Esophagus muscularis mucosa (tissue), 4 donors: Measurements from ENCODE around the gene TEX12. TPM values are rescaled to one million over a fixed set of nuclear protein-coding genes. Genes with fewer than 3 reads are reported as not detected.
"Not testable (repeated sequence)": the region's sequence is repeated elsewhere in the genome, so short reads cannot be mapped to it uniquely, and the experiment has no call there.

Experiments
- DNase-seq: peaks from one replicate; pipeline ENCODE4 v3.0.0-alpha.2; 2017; ENCODE audit errors: extremely low spot score
- H3K27ac ChIP-seq, 4 donors: fragments of 200-600 bp; sonication (generic); replicated peaks in 1 of 4; 1 replicate in 3 of 4; 2 replicates in 1 of 4; pipeline ENCODE4 v1.5.1; 2016 to 2019; ENCODE audit warnings: mild to moderate bottlenecking in 1 of 4
- H3K27me3 ChIP-seq, 4 donors: fragments of 200-600 bp; sonication (generic); one replicate each; pipeline versions ENCODE4 v1.5.1 to v1.6.0; 2016 to 2019
- H3K36me3 ChIP-seq, 4 donors: fragments of 200-600 bp; sonication (generic); one replicate each; pipeline ENCODE4 v1.5.1; 2016 to 2019
- H3K4me1 ChIP-seq, 4 donors: fragments of 200-600 bp; sonication (generic); one replicate each; pipeline ENCODE4 v1.5.1; 2016 to 2019
- H3K4me3 ChIP-seq, 4 donors: fragments of 200-600 bp; sonication (generic); 1 replicate in 2 of 4; 2 replicates in 2 of 4; pipeline ENCODE4 v1.5.1; 2016 to 2019; ENCODE audit warnings: mild to moderate bottlenecking in 4 of 4, moderate library complexity in 1 of 4
- H3K9me3 ChIP-seq, 4 donors: fragments of 200-600 bp; sonication (generic); 1 replicate in 3 of 4; 2 replicates in 1 of 4; pipeline ENCODE4 v1.5.1; 2016 to 2019
- EP300 ChIP-seq: sonication (generic); formaldehyde crosslinking; IDR thresholded peaks from one replicate; pipeline ENCODE4 v1.6.1; 2017; ENCODE audit warnings: antibody characterized with exemption
- POLR2A ChIP-seq: fragments of 450-650 bp; IDR thresholded peaks from one replicate; pipeline ENCODE4 v1.6.1; 2017; ENCODE audit warnings: antibody characterized with exemption, moderate library complexity, mild to moderate bottlenecking, low read depth
- POLR2AphosphoS5 ChIP-seq, 2 donors: sonication (generic); formaldehyde crosslinking; IDR thresholded peaks; one replicate each; pipeline ENCODE4 v1.6.1; 2017; ENCODE audit warnings: antibody characterized with exemption in 2 of 2
- WGBS: methylation state at CpG from one replicate; pipeline ENCODE4 v1.1.5; 2018; 5-methylcytosine and 5-hydroxymethylcytosine counted together
- intact Hi-C: fragments of 100-400 bp; cut with DNase I; formaldehyde crosslinking; loops from one replicate; pipeline ENCODE4 v1.15.1; 2023
- total RNA-seq, 4 donors: library from RNA; depleted of rRNA; stranded (reverse); fragments of >200 nt; gene quantifications; one replicate each; pipeline versions ENCODE4 v1.1.0 to v1.2.1, GENCODE V29; 2016
- TF ChIP-seq, protein P1 (sequence below), 3 experiments: fragments of 200-600 bp in 2 of 3; fragments of 450-650 bp in 1 of 3; sonication (generic) in 2 of 3; IDR thresholded peaks; one replicate each; pipeline ENCODE4 v1.5.1; 2017 to 2019; ENCODE audit warnings: antibody characterized with exemption in 3 of 3, mild to moderate bottlenecking in 2 of 3, moderate library complexity in 1 of 3

The TEX12 gene
- total RNA-seq, 4 donors from 2014 or later: 0.40 to 4.2 TPM; not detected in 2

DNA sequence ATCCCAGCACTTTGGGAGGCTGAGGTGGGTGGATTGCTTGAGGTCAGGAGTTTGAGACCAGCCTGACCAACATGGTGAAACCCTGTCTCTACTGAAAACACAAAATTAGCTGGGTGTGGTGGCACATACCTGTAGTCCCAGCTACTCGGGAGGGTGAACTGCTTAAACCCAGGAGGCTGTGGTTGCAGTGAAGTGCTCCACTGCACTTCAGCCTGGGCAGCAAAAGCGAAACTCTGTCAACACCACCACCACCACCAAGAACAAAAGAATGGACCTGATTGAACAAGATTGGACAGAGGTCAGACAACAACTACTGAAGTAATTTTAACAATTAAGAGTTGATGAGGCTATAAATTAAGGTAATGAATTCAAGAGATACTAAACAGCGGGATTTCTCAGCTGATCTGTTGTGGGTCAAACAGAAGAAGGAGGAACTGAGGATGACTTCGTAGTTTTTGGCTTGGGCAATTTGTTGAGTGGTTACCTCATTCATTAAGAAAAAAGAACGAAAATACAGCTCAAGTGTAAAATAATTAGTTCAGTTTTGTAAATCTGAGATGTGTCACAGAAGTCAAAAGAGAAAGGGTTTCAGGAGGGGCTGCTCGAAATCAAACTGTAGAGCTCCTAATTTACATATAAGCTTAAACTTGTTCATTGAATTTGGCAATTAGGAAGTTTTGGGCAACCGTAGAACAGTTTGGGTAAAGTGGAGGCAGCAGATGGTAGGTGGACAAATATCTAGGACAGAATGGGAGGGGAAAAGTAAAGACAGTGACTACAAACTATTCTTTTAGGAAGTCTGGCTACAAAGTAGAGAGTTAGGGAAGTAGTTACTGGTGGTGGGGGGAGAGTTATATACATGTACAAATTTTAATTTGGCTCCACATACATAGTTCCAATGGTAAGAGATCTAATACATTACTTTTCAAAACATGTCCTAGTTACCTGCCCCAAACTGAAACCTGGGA lies 7.8 kb upstream of the TEX12 start:
- Histone ChIP-seq H3K27me3 (no peaks in the 10 kb centered on the region), H3K9me3 (no peaks in the 10 kb centered on the region), H3K4me1 (peaks cover 0 to 9% (median 5%) of the 10 kb centered on the region in 4 donors), H3K4me3 (no peak overlapping the region), H3K36me3 (no peaks in the 10 kb centered on the region), H3K27ac (no peak overlapping the region)
- no peak for DNase-seq
- intact Hi-C loops: no loop called here
- no peak for TF ChIP-seq POLR2A
- TF ChIP-seq EP300: no peak
- TF ChIP-seq, protein P1, sequence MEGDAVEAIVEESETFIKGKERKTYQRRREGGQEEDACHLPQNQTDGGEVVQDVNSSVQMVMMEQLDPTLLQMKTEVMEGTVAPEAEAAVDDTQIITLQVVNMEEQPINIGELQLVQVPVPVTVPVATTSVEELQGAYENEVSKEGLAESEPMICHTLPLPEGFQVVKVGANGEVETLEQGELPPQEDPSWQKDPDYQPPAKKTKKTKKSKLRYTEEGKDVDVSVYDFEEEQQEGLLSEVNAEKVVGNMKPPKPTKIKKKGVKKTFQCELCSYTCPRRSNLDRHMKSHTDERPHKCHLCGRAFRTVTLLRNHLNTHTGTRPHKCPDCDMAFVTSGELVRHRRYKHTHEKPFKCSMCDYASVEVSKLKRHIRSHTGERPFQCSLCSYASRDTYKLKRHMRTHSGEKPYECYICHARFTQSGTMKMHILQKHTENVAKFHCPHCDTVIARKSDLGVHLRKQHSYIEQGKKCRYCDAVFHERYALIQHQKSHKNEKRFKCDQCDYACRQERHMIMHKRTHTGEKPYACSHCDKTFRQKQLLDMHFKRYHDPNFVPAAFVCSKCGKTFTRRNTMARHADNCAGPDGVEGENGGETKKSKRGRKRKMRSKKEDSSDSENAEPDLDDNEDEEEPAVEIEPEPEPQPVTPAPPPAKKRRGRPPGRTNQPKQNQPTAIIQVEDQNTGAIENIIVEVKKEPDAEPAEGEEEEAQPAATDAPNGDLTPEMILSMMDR (IDR thresholded peaks at IDR 0.05): no peak
- TF ChIP-seq POLR2AphosphoS5 (IDR thresholded peaks at IDR 0.05): no peak
- 81% methylated on average over 7 of the region's 7 CpGs for WGBS

DNA sequence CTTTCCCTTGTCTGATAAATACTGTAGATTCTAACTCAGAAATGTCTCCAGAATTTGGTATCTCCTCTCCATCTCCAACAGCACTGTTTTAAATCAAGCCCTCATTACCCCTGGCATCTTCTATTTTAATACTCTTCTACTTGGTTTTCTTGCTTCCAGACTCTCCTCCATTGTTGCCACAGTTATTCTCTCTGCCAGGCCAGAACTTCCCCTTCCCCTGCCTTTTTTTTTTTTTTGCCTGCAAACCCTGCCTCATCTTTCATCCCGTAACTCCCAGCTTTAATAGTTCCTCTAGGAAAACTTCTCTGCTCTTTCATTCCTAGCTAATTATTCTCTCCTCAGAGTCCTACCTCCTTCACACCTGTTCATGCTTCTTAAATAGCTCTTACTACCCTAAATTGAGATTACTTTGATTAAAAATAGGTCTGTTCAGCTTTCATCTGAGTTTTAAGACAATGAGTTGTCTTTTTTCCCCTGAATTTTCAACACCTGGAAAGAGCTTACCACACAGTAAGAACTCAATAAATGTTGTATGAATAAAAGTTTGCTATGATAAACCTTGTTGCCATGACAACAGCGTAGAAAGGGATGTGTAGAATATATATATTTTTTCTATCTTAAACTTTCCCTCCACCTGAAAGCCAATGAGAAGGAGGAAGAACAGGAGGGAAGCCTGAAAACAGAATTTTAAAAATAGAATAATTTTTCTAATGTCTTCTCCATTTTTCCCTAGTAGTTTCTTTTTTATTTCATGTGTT lies 6.9 kb upstream of the TEX12 start:
- no peak for DNase-seq
- Histone ChIP-seq H3K27ac (no peak overlapping the region), H3K4me1 (peaks cover 0 to 9% (median 5%) of the 10 kb centered on the region in 4 donors), H3K27me3 (no peaks in the 10 kb centered on the region), H3K4me3 (no peak overlapping the region), H3K9me3 (no peaks in the 10 kb centered on the region), H3K36me3 (no peaks in the 10 kb centered on the region)
- WGBS: 75% methylated on average over 2 of the region's 2 CpGs
- intact Hi-C loops: no loop called here
- TF ChIP-seq POLR2AphosphoS5 (IDR thresholded peaks at IDR 0.05) (no peak), POLR2A (no peak), EP300 (no peak)
- TF ChIP-seq, protein P1 (IDR thresholded peaks at IDR 0.05): no peak

DNA sequence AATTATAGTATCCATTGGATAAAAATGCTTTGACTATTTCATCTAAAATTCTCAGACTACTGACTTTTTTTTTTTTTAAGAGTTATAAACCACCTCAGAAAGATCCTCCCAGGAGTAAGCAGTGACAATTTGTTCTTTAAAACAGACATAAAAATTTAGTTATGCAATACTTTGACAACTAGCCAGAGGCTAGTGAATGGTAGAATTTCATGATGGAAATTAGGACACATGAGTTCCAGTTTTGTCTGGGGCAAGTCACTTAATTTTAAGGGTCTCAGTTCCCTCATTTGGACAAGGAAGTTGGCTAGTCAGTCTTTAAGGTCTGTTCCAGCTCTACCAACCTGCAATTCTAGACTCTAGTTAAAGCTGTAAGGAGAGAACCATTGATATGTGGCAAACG lies 6.2 kb upstream of the TEX12 start:
- WGBS: 41% methylated on average over 1 of the region's 1 CpG
- TF ChIP-seq EP300 (no peak), POLR2AphosphoS5 (IDR thresholded peaks at IDR 0.05) (no peak), POLR2A (no peak)
- TF ChIP-seq, protein P1 (IDR thresholded peaks at IDR 0.05): no peak
- intact Hi-C loops: no loop called here
- H3K9me3 ChIP-seq: no peaks in the 10 kb centered on the region
- H3K27me3 ChIP-seq: no peaks in the 10 kb centered on the region
- H3K36me3 ChIP-seq: no peaks in the 10 kb centered on the region
- no peak overlapping the region for H3K4me3 ChIP-seq
- H3K4me1 ChIP-seq: peaks cover 0 to 9% (median 5%) of the 10 kb centered on the region in 4 donors
- DNase-seq: no peak
- peak overlapping the region in 1 of 4 donors; percentile 40 for H3K27ac ChIP-seq

DNA sequence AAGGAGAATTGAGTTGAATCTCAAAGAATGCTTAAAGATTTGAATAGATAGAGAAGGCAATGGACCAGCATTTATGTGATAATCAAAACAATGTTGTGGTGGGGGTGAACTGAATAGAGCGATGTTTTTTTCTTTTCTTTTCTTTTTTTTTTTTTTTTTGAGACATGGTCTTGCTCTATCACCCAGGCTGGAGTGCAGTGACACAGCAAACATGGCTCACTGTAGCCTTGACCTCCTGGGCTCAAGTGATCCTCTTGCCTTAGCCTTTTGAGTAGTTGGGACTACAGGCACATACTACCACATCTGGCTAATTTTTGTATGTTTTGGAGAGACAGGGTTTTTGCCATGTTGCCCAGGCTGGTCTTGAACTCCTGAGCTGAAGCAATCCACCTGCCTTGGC lies 5.0 kb upstream of the TEX12 start:
- 96% methylated on average over 1 of the region's 1 CpG for WGBS
- H3K36me3 ChIP-seq, intact Hi-C loops, H3K27ac ChIP-seq, H3K9me3 ChIP-seq, DNase-seq, H3K4me1 ChIP-seq, H3K27me3 ChIP-seq: not testable (repeated sequence)
- peak overlapping the region in 1 of 4 donors; percentile 48 for H3K4me3 ChIP-seq
